GDM1 (cell line): ENCODE measurements around the gene CD300A.
A peak's percentile ranks its signal among the peaks of the same experiment; 100 is the strongest.
"Not testable (repeated sequence)": the region's sequence is repeated elsewhere in the genome, so short reads cannot be mapped to it uniquely, and the experiment has no call there.

ENCODE experiments used
- DNase-seq: peaks from one replicate; lab custom pipeline; 2025; lab: John Stamatoyannopoulos, UW

CD300A gene

GRCh38 chr17:74518413-74518981 lies 52.1 kb downstream of the CD300A start:
- DNase-seq = not testable (repeated sequence)

GRCh38 chr17:74520016-74520434 lies 53.6 kb downstream of the CD300A start:
- peak; percentile 74 for DNase-seq

- no peak for DNase-seq
Measured at GRCh38 chr17:74520790-74521480, 54.5 kb downstream of the CD300A start.

- no peak for DNase-seq
Measured at GRCh38 chr17:74521701-74522201, 55.3 kb downstream of the CD300A start.

GRCh38 chr17:74522381-74523105 lies 56.1 kb downstream of the CD300A start:
- DNase-seq = no peak

- no peak for DNase-seq
Measured at GRCh38 chr17:74523308-74523707, 56.9 kb downstream of the CD300A start.

GRCh38 chr17:74524653-74525464 lies 58.4 kb downstream of the CD300A start:
- no peak for DNase-seq

GRCh38 chr17:74525465-74525725 lies 59.0 kb downstream of the CD300A start:
- DNase-seq = no peak

- DNase-seq = no peak
Measured at GRCh38 chr17:74525781-74526288, 59.4 kb downstream of the CD300A start.

- DNase-seq = no peak
Measured at GRCh38 chr17:74526681-74527080, 60.2 kb downstream of the CD300A start.

- no peak for DNase-seq
Measured at GRCh38 chr17:74527081-74527480, 60.6 kb downstream of the CD300A start.

GRCh38 chr17:74527756-74528155 lies 61.3 kb downstream of the CD300A start:
- no peak for DNase-seq

GRCh38 chr17:74528491-74529199 lies 62.2 kb downstream of the CD300A start:
- DNase-seq = no peak

GRCh38 chr17:74529243-74529642 lies 62.8 kb downstream of the CD300A start:
- DNase-seq = no peak

- DNase-seq = no peak
Measured at GRCh38 chr17:74530831-74531150, 64.4 kb downstream of the CD300A start.

- no peak for DNase-seq
Measured at GRCh38 chr17:74531231-74531761, 64.9 kb downstream of the CD300A start, which contains the start of gene CD300LB. Gene CD300LB (minus strand): TSS chr17:74531475. CDS start chr17:74531350, 125 bp downstream.

GRCh38 chr17:74532115-74532514 lies 65.7 kb downstream of the CD300A start:
- DNase-seq = peak; percentile 95
